SK-N-SH treated with all-trans-retinoic acid at 6 μM for 48 hours (cell line): ENCODE data around the gene TMUB1.

Source experiments
- TCF4 ChIP-seq: fragments of 250-450 bp; sonication (Bioruptor Pico); IDR thresholded peaks from 2 replicates; pipeline ENCODE4 v1.8.0; 2021; ENCODE audit warnings: mild to moderate bottlenecking, moderate library complexity, borderline replicate concordance
- ZNF8 ChIP-seq: fragments of 450-650 bp; formaldehyde crosslinking; IDR thresholded peaks from 2 replicates; pipeline ENCODE4 v1.5.0; 2020; ENCODE audit warnings: mild to moderate bottlenecking, moderate library complexity
- TF ChIP-seq, protein P1 (sequence below): fragments of 250-450 bp; sonication (Bioruptor Pico); IDR thresholded peaks from 2 replicates; pipeline ENCODE4 v1.5.1; 2021; ENCODE audit warnings: mild to moderate bottlenecking, moderate library complexity
- TF ChIP-seq, protein P2 (sequence below): fragments of 250-450 bp; sonication (Bioruptor Pico); IDR thresholded peaks from 2 replicates; pipeline ENCODE4 v1.5.1; 2020; ENCODE audit warnings: low read depth, mild to moderate bottlenecking, moderate library complexity
- TF ChIP-seq, protein P3 (sequence below): fragments of 250-450 bp; sonication (Bioruptor Pico); IDR thresholded peaks from 2 replicates; pipeline ENCODE4 v1.8.0; 2020; ENCODE audit warnings: mild to moderate bottlenecking, moderate library complexity, borderline replicate concordance

DNA sequence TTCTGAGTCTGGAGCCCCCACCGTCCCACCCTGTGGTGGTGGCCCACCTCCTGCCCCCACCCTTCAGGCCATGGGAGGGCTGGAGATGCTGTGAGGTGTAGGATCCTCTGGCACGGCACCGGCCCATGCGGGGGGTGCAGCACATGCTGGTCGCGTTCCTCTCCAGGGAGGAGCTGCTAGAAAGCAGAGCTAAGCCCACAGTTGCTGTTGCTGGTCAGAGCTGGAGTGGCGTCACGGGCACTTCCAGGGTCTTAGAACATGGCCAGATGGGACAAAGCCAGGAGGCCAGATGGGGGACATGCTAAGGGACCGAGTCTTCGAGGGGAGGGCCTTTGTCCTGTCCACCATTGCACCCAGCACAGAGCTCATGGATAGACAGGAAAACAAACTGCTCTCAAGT lies 24.6 kb upstream of the TMUB1 start:
- TF ChIP-seq, protein P1, sequence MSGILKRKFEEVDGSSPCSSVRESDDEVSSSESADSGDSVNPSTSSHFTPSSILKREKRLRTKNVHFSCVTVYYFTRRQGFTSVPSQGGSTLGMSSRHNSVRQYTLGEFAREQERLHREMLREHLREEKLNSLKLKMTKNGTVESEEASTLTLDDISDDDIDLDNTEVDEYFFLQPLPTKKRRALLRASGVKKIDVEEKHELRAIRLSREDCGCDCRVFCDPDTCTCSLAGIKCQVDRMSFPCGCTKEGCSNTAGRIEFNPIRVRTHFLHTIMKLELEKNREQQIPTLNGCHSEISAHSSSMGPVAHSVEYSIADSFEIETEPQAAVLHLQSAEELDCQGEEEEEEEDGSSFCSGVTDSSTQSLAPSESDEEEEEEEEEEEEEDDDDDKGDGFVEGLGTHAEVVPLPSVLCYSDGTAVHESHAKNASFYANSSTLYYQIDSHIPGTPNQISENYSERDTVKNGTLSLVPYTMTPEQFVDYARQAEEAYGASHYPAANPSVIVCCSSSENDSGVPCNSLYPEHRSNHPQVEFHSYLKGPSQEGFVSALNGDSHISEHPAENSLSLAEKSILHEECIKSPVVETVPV (CRISPR knock-in tag): no peak
- TF ChIP-seq, protein P2, sequence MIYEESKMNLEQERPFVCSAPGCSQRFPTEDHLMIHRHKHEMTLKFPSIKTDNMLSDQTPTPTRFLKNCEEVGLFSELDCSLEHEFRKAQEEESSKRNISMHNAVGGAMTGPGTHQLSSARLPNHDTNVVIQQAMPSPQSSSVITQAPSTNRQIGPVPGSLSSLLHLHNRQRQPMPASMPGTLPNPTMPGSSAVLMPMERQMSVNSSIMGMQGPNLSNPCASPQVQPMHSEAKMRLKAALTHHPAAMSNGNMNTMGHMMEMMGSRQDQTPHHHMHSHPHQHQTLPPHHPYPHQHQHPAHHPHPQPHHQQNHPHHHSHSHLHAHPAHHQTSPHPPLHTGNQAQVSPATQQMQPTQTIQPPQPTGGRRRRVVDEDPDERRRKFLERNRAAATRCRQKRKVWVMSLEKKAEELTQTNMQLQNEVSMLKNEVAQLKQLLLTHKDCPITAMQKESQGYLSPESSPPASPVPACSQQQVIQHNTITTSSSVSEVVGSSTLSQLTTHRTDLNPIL (CRISPR knock-in tag): no peak
- TF ChIP-seq TCF4 (CRISPR knock-in tag): no peak
- TF ChIP-seq ZNF8 (CRISPR knock-in tag): no peak
- TF ChIP-seq, protein P3, sequence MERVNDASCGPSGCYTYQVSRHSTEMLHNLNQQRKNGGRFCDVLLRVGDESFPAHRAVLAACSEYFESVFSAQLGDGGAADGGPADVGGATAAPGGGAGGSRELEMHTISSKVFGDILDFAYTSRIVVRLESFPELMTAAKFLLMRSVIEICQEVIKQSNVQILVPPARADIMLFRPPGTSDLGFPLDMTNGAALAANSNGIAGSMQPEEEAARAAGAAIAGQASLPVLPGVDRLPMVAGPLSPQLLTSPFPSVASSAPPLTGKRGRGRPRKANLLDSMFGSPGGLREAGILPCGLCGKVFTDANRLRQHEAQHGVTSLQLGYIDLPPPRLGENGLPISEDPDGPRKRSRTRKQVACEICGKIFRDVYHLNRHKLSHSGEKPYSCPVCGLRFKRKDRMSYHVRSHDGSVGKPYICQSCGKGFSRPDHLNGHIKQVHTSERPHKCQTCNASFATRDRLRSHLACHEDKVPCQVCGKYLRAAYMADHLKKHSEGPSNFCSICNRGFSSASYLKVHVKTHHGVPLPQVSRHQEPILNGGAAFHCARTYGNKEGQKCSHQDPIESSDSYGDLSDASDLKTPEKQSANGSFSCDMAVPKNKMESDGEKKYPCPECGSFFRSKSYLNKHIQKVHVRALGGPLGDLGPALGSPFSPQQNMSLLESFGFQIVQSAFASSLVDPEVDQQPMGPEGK (CRISPR knock-in tag): no peak
